Nephron progenitor cell (in vitro differentiated cells): ENCODE results near the gene DPP10.

Experiments
- DNase-seq: peaks from one replicate; pipeline ENCODE4 v3.0.0; 2021
- H3K27ac Mint-ChIP-seq: 2 replicates; pipeline ENCODE4 v1.8.0; 2021; ENCODE audit warnings: mild to moderate bottlenecking, moderate library complexity, mixed read lengths
- H3K27me3 Mint-ChIP-seq: 2 replicates; pipeline ENCODE4 v1.8.0; 2021; ENCODE audit warnings: mild to moderate bottlenecking, low read depth, mixed read lengths; ENCODE audit not compliant: poor library complexity
- H3K36me3 Mint-ChIP-seq: 2 replicates; pipeline ENCODE4 v1.8.0; 2021; ENCODE audit warnings: low read depth, mixed read lengths
- H3K4me1 Mint-ChIP-seq: 2 replicates; pipeline ENCODE4 v1.8.0; 2021; ENCODE audit warnings: mixed read lengths
- H3K4me3 Mint-ChIP-seq: 2 replicates; pipeline ENCODE4 v1.8.0; 2021; ENCODE audit warnings: mild to moderate bottlenecking, moderate library complexity, mixed read lengths
- H3K9me3 Mint-ChIP-seq: 2 replicates; pipeline ENCODE4 v1.8.0; 2021; ENCODE audit warnings: mild to moderate bottlenecking, moderate library complexity, mixed read lengths
- TF ChIP-seq, protein P1 (sequence below): fragments of 200-600 bp; sonication (generic); IDR thresholded peaks from 2 replicates; pipeline ENCODE4 v1.5.0; 2021; ENCODE audit warnings: antibody characterized with exemption

The DPP10 gene

DNA sequence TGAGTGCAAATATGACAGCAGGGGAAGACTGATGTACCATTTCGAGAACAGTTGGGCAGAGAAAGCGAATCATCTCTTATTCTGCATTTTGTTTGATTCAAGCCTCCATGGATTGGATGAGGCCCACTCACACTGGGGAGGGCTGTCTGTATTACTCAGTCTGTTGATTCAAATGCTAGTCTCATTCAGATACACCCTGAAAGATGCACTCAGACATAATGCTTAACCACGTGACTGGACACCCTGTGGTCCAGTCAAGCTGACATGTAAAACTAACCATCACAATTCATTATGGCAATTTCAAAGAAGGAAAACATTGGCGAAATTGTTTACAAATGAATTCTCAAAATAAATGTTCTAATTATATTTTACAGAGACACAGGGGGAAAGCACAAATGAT is 1210.2 kb downstream of the DPP10 start:
- Mint-ChIP-seq H3K27ac (peak overlapping the region; percentile 10), H3K27me3 (no peaks in the 10 kb centered on the region), H3K9me3 (peaks cover 5% of the 10 kb centered on the region), H3K36me3 (peaks cover 5% of the 10 kb centered on the region), H3K4me1 (peaks cover 15% of the 10 kb centered on the region), H3K4me3 (no peak overlapping the region)
- DNase-seq, result no peak
- TF ChIP-seq, protein P1, sequence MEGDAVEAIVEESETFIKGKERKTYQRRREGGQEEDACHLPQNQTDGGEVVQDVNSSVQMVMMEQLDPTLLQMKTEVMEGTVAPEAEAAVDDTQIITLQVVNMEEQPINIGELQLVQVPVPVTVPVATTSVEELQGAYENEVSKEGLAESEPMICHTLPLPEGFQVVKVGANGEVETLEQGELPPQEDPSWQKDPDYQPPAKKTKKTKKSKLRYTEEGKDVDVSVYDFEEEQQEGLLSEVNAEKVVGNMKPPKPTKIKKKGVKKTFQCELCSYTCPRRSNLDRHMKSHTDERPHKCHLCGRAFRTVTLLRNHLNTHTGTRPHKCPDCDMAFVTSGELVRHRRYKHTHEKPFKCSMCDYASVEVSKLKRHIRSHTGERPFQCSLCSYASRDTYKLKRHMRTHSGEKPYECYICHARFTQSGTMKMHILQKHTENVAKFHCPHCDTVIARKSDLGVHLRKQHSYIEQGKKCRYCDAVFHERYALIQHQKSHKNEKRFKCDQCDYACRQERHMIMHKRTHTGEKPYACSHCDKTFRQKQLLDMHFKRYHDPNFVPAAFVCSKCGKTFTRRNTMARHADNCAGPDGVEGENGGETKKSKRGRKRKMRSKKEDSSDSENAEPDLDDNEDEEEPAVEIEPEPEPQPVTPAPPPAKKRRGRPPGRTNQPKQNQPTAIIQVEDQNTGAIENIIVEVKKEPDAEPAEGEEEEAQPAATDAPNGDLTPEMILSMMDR, result no peak

DNA sequence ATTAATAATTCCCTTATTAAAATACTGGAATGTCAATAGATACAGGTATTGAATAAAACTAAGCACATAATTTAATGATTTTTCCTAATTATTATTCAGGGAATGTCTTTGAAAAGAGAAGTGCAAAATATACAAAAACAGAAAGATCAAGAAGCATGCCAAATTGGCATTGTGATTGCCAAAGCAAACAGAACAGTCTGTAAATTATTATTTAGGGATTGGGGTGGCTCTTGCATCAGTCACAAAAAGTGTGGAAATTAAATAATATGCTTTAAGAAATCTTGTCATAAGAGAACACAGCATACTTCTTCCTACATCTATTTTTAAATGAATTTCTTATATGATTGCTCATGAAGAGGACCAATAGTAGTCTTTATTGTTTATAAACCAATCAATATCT is 1211.9 kb downstream of the DPP10 start:
- no peak overlapping the region for H3K27ac Mint-ChIP-seq
- H3K36me3 Mint-ChIP-seq, result no peaks in the 10 kb centered on the region
- DNase-seq, result no peak
- no peaks in the 10 kb centered on the region for H3K9me3 Mint-ChIP-seq
- TF ChIP-seq, protein P1, result no peak
- H3K27me3 Mint-ChIP-seq, result no peaks in the 10 kb centered on the region
- peaks cover 11% of the 10 kb centered on the region for H3K4me1 Mint-ChIP-seq
- H3K4me3 Mint-ChIP-seq, result no peak overlapping the region

DNA sequence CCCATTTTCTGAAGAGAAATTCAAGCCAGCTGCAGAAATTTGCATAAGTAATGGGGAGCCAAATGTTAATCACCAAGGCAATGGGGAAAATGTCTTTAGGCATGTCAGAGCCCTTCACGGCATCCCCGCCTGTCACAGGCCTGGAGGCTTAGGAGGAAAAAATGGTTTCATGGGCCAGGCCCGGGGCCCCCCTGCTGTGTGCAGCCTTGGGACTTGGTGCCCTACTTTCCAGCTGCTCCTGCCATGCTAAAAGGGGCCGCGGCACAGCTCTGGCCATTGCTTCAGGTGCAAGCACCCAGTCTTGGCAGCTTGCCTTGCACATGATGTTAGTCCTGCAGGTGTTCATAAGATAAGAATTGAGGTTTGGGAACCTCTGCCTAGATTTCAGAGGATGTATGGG is 1235.7 kb downstream of the DPP10 start:
- Mint-ChIP-seq H3K4me3 (no peak overlapping the region), H3K27ac (no peak overlapping the region), H3K4me1 (no peaks in the 10 kb centered on the region), H3K27me3 (no peaks in the 10 kb centered on the region), H3K36me3 (peaks cover 20% of the 10 kb centered on the region), H3K9me3 (peaks cover 35% of the 10 kb centered on the region)
- DNase-seq, result peak; percentile 2
- TF ChIP-seq, protein P1, result no peak

DNA sequence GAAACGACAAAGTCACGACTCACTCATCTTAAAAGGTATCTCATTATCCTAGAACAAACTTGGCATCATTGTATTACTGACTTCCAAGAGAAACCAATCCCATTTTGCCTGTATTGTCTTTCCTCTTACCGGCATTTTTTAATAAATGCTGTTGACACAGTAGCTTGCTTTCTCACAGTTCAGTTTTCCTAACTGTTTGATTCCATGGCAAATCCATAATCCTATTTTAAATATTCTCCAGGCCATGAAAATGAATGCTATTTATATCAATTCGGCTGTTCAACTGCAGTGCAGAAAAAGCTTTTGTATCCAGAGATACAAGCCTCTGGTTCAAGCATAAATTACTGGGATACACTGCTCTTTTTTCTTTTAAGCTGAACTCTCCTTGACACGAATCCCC is 1241.9 kb downstream of the DPP10 start:
- peaks cover 4% of the 10 kb centered on the region for H3K36me3 Mint-ChIP-seq
- no peak overlapping the region for H3K4me3 Mint-ChIP-seq
- H3K27ac Mint-ChIP-seq, result no peak overlapping the region
- H3K4me1 Mint-ChIP-seq, result no peaks in the 10 kb centered on the region
- no peaks in the 10 kb centered on the region for H3K27me3 Mint-ChIP-seq
- TF ChIP-seq, protein P1, result no peak
- peaks cover 8% of the 10 kb centered on the region for H3K9me3 Mint-ChIP-seq
- DNase-seq, result no peak

DNA sequence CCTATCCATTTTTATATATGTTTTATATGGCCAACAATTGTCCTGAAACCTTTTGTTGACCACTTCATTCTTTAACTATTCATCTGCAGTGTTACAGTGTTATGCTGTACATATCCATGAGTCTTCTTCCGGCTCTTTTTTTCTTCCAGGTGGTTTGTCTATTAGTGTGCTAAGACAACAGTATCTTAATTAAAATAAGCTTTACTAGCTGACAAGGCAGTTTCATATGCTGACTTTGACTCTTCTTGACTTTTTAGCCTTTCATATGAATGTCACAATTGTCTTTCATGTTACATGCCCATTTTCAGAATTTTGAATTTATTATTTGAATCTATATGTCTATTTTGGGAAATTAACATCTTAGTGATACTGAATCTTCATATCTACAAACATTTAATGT is 1249.0 kb downstream of the DPP10 start:
- no peak overlapping the region for H3K27ac Mint-ChIP-seq
- no peaks in the 10 kb centered on the region for H3K4me1 Mint-ChIP-seq
- H3K27me3 Mint-ChIP-seq, result no peaks in the 10 kb centered on the region
- H3K9me3 Mint-ChIP-seq, result no peaks in the 10 kb centered on the region
- no peak overlapping the region for H3K4me3 Mint-ChIP-seq
- H3K36me3 Mint-ChIP-seq, result no peaks in the 10 kb centered on the region
- TF ChIP-seq, protein P1, result no peak
- DNase-seq, result no peak

DNA sequence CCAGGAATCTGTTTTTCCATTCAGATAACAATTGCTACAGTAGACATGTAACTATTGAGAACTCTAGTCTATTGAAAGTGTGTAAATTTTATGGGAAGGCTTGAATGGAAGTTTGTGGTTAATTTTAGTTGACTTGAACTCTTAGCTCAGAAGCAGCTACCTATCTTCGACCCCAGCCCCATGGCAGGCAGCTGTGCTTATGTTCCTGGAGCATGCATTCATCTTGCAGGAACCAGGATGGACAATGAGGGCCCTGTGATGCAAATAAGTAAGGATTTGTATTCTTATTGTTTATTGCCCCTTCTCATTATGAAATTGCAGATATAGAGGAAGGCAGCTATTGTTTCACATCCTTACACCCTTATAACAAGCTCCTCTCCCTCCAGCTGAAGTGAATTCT is 1252.2 kb downstream of the DPP10 start:
- Mint-ChIP-seq H3K27me3 (no peaks in the 10 kb centered on the region), H3K4me3 (no peak overlapping the region), H3K9me3 (peaks cover 19% of the 10 kb centered on the region), H3K36me3 (peaks cover 10% of the 10 kb centered on the region), H3K4me1 (no peaks in the 10 kb centered on the region), H3K27ac (no peak overlapping the region)
- TF ChIP-seq, protein P1, result no peak
- DNase-seq, result no peak
